Uterus (tissue), 2 donors: Measurements from ENCODE around the gene KLRC3.

ENCODE experiments used
- CTCF ChIP-seq, 4 experiments: fragments of 200-600 bp in 2 of 4; fragments of 450-650 bp in 2 of 4; sonication (generic) in 2 of 4; IDR thresholded peaks; one replicate each; pipeline ENCODE4 v1.5.1; 2016 to 2019; ENCODE audit warnings: antibody characterized with exemption in 4 of 4, mild to moderate bottlenecking in 2 of 4, moderate library complexity in 1 of 4
- POLR2A ChIP-seq, 2 donors: fragments of 450-650 bp; IDR thresholded peaks; one replicate each; pipeline ENCODE4 v1.6.1; 2016; ENCODE audit warnings: antibody characterized with exemption in 2 of 2, mild to moderate bottlenecking in 1 of 2, moderate library complexity in 1 of 2

GRCh38 chr12:10369557-10370415, 50.6 kb downstream of the KLRC3 start:
- TF ChIP-seq CTCF (IDR thresholded peaks at IDR 0.05) (no peak), POLR2A (IDR thresholded peaks at IDR 0.05) (no peak)
